HG03457 (cell line): ENCODE measurements around the gene PHYHD1.

Source experiments
- ATAC-seq: cut with Tn5 transposase; IDR thresholded peaks from one replicate; pipeline ENCODE4 v1.9.1; 2021; ENCODE audit warnings: moderate number of reproducible peaks; ENCODE audit not compliant: unreplicated experiment

PHYHD1 gene

DNA sequence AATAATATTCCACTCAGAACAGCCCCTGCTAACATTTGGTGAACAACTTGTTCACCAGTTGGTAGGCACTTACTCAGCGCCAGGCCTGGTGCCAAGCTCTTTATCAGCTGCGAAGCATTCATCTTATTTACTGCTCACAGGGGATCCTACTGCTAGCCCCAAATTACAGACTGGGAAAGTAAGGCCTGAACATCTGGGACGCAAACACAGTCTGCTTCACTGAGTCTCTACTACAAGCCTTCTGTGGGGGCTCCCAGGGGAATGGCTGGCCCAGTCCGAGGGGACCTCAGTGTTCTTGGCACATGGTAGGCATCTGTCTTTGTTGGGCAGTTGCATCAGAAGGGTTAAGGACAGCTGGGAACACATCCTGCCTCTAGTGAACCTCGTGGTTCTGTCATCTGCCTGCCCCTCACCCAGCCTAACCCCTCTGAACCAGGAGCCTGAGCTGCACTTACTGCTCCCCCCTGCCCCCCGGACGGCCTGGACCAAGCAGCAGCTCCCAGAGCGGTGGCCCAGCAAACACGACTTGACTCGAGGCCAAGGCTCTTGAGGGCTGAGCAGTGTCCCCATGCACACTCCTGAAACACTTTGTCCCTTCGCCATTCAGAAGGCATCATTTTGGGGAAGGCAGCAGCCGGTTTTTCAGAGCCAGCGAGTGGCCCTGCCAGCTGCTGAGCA, at the start of gene PHYHD1:
Gene PHYHD1 (plus strand): TSS at position 602 of the 678 bp plus-strand sequence. CDS start 1,342 bp downstream, outside the sequence.
- ATAC-seq: no peak

DNA sequence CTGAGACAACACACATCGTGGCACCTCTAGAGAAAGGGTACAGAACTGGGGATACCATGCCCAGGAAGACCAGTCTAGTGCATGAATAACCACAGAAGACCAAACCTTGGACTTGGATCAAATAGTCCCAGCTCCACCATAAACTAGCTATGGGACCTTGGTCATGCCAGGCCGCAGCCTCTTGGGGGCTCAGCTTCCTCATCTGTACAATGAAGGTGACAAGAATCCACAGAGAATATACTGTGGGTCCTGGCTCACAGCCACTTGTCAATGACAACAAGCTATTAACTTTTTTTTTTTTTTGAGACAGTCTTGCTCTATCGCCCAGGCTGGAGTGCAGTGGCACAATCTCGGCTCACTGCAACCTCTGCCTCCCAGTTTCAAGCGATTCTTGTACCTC, 42.9 kb upstream of the PHYHD1 start:
- ATAC-seq: no peak

DNA sequence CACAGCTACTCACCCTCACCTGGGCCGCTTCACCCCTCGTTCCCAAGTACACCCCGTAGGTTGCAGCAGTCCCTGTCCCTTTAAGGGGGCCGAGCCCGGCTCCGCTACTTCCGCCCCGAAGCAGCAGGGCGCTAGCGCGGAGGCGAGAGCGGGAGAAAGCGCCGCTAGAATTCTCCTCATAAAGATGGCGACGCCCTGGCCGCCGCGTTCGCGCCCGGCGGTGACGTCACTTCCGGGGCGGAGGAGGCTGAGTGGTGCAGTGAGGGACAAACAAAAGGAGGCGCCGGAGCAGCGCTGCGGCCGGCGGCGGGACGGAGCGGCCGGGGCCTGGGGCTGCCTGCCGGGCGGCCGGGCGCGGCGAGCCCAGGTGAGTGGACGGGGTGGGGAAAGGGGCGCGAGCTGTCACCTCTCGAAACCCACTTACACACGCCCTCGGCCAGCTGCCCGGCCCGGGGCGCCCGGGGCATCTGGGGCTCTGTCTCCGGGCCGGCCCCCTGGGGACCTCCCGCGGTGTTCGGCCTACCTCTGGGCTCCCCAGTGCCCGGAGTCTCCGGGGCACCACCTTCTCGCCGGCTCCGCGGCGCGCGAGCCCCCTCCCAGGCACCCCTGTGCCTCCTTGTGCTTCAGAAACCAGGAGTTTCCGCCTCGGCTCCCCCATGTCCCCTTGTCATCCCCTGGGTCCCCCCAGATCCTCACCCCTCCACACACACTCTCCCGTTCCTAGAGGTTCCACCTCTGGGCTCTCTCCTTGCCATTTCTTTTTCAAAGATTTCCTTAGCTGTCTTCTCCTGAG, 38.7 kb upstream of the PHYHD1 start, which contains the start of the genes KYAT1 and LRRC8A:
Gene KYAT1 (minus strand): TSS at position 67 of the 793 bp plus-strand sequence. CDS start 36,545 bp downstream, outside the sequence.
Gene LRRC8A (plus strand): TSS at position 250 of the 793 bp plus-strand sequence. CDS start 25,032 bp downstream, outside the sequence.
- ATAC-seq: peak; percentile 76

DNA sequence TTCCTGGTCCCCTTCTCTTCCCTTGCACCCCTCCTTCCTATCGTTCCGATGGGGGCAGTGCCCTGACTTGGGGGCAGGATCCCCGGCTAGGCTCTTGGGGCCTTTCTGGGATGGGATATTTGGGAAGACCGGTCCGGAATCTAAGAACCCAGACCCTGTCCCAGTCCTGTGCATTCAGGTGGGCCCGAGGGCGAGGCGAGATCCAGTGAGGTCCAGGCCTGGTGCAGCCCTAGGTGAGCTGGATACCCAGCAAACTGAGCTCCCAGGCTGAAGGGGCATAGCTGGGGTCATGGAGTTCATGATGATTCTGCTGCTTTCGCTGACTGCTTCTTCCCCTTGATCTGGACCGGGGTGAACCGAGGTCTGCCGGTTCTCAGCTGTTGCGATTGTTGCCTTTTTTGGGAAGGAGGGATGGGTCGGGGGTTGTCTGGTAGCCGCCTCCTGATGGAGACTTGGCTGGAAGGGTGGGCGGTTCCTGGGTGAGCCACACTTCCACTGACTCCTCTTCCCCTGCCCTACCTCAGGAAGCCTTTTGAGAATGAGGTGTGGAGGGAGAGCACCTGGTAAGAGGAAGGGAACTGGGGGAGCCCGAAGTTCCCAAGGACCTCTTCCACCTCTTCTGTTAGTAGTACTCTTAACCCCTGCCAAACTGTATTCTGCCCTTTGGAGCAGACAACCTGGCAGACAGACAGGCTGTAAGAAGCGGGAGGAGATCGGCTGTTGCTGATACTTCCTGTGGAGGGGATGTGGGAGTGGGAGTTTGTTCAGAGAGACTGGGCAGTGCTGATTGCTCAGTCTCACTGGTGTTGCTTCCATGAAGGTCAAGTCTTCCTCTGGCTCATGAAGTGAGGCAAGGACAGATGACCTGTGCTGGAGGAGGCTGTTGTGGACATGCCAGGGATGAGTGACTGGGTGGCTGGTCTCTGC, 37.8 kb upstream of the PHYHD1 start:
- no peak for ATAC-seq

DNA sequence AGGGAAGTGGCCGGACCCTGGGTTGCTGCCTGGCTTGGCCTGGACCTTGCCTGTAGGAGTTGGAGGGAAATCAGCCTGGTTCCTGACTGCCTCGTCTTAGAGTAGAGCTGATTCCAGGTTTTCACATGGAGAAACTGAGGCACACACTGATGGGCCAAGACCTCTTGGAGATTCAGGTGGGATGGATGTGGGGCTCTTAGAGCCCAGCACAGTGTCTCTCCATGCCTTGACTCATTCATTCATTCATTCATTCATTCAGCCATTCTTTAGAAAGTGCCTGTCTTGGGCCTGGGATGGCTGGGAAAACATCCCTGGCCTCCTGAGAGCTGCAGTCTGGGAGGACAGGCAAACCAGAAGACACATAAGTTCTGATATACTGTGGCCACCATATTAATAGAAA, 36.6 kb upstream of the PHYHD1 start:
- no peak for ATAC-seq

DNA sequence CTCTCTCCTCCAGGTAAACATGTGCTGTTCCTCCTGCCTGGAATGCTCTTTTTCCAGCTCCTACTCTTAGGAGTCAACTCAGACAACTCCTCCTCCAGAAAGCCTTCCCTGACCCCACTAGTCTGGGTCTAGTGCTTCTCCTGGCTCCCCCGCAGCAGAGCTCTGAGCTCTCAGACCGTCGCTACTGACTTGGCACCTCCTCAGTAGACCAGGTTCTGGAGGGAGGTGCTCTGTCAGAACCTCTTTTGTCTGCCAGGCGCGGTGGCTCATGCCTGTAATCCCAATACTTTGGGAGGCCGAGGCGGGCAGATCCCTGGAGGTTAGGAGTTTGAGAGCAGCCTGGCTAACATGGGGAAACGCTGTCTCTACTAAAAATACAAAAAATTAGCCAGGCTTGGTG, 35.4 kb upstream of the PHYHD1 start:
- ATAC-seq: no peak

DNA sequence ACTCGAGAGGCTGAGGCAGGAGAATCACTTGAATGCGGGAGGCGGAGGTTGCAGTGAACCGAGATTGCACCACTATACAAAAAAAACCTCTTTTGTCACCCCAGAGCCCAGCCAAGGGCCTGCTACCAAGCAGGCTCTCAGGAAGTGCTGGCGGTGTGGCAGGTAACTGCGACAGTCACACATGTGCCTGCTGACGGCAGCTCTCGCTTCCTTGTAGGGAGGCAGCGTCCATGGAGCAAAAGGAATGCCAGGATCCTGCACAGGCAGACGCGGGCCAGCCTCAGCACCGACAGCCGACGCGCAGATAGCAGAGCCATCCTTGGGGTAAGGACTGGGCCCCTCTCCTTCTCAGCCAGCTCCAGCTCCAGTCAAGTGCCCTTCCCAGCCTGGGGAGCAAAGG, 35.0 kb upstream of the PHYHD1 start:
- ATAC-seq: no peak

DNA sequence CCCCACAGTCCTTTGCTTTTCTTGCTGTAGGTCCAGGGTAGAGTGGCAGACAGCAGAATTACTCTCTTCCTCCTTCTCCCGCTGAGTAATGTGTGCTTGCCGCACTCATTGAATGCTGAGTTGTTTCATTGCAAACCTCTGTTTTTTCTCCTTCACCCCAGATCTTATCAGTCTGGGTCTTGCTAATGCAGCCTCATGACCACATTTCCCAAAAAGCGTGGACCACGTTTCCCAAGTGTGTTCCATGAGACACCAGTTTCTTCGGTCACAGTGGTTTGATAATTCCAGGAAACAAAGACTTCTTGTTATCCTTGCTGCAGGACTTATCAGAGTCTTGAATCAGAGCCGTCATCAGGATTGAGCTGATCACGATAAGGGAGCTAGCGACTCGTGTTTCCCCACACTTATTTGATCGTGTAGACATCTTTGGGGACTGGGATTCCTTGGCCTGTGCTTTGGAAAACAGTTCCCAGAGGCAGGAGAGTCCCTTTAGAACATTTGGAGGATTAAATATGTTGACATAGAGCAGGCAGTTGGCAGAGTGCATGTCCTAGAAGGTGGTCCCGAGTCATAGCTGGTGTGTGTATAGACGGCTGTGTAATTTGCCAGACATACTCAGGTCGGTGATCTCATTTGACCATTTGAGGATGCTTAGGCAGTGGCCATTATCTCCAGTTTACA, 34.4 kb upstream of the PHYHD1 start:
- no peak for ATAC-seq

DNA sequence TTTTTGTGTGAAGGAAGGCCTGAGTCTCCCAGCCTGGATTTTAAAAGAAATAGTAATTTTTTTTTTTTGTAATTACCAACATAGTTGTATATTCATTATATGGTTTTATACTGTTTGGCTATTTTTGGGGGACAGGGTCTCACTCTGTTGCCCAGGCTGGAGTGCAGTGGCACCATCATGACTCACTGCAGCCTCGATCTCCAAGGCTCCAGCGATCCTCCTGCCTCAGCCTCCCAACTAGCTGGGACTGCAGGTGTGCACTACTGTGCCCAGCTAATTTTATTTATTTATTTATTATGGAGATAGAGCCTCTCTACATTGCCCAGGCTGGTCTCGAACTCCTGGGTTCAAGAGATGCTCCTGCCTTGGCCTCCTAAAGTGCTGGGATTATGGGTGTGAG, 33.7 kb upstream of the PHYHD1 start:
- ATAC-seq: no peak

DNA sequence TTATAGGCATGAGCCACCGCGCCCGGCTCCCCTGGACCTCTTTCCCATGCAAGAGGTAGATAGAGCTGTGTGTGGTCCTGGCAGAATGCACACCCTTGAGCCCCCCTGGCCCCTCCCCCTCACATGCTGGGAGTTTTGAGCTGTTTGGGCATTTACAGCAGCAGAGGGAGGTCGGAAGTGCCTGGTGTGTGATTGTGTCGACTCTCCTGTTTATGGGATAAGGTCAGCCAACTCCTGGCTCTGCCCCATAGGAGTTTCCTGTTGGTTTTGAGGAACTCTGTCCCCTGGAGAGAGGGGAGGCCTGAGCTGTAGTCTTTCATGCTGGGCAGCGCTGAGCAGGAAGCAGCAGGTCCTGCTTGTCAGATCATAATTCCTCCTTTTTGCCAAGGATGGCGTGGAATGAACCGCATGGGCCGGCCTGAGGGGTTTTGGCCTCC, 32.9 kb upstream of the PHYHD1 start:
- ATAC-seq: no peak

DNA sequence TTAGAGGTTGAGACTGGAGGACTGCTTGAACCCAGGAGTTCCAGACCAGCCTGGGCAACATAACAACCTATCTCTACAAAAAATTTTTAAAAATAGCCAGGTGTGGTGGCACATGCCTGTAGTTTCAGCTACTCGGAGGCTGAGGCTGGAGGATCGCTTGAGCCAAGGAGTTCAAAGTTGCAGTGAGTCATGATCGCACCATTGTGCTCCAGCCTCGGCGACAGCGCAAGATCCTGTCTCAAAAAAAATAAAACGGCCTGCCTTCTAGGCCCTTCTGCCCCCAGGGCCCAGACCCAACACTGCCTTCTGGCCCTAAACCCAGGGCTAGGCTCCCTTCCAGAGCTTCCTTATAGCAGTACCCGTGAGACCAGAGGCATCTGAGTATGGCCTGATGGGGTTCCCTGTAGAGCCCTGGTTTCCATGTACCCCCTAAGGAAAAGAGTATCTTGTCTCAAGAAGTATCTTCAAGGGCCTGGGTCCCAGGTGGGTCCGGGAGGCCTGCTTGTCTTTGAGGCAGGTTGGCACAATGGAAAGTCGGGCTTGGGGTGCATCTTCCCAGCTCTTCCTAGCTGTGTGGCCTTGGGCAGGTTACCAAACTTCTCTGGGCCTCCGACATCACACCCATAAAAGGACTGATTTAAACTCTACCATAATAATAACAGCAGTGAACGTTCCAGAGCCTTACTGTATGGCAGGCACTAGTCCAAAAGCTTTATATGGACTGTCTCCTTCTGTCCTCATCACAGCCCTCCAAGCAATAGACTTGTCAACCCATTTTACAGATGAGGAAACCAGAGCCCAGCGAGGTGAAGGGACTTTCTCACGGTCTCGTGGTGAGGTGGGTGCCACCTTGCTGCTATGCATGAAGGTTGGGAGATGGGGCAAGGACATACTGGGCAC, 29.2 kb upstream of the PHYHD1 start:
- no peak for ATAC-seq

DNA sequence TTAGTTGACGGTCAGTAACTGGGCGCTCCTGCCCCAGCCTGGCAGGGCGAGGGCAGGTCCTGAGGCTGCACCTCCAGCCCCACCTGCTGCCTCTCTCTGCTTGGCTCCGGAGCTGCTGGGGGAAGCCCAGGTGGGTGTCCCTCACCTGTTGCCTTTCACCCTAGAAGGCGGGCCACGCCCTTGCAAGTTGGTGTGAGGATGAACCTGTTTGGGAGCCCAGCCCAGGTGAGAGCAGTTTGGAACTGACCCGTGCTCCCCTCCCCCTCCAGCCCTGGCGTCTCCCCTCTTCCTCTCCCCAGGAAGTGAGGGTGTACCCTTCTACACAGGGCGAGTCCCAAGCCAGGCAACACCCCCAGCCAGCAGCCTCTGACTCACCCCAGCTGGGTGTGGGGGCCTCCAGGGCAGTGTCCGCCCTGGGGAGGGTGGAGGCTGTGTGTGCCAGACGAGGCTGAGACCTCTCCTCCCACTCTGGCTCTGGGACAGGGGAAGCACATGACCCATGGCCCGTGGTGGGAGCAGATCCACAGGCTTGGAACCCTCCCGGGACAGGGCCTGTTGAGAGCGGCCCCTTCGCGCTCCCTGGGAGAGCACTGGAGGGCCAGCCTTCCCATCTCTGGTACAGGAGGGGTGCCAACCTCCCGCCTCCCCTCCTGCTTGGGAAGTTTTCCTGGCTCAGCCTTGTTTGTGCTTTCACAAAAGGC, 28.4 kb upstream of the PHYHD1 start:
- ATAC-seq: no peak

DNA sequence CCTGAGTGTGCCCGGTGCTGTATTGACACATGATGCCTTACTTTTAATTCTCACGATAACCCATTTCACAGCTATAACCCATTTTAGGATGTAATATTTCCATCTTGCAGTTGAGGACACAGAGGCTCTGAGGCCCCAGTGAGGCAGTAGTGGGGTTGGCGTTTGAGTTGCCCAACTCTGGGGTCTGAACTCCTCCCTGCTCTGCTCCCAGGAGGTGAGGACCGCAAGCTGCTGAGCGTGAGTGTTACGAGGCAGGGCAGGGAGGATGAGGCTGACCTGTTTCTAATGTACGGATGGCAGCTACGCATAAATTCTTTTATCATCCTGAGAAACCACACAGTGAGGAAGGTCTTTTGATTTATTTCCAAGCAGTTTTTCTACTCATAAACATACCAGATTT, 27.4 kb upstream of the PHYHD1 start:
- ATAC-seq: no peak

DNA sequence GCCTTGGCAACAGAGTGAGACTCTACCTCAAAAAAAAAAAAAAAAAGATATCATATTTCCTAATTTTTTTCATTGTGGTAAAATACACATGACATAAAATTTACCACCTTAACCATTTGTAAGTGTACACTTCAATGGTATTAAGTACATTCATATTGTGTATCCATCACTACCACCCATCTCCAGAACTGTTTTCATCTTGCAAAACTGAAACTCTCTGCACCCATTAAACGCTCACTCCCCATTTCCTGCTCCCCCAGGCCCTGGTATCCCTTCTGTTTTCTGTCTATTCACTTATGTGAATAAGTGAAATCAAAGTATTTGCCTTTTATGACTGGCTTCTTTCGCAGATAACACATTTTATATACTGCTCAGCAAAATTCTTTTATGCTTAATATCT, 26.0 kb upstream of the PHYHD1 start:
- no peak for ATAC-seq

DNA sequence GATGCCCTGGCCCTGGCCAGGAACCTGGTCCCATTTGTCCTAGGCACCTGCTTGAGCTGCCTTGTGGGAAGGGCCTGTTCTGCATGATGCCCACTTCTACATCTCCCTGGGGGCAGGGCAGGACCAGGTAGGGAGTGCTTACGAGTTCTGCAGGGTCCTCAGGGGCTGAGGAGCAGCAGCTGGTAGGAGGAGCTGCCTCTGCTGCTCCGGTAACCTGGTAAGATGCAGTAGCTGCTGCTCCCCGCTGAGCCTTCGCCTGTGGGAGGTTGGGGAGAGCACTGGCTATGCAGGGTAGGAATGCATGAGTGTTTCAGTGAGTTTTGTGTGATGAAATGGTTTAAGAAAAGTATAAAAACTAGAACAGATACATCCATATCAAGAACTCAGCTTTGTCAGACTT, 25.2 kb upstream of the PHYHD1 start:
- ATAC-seq: no peak

DNA sequence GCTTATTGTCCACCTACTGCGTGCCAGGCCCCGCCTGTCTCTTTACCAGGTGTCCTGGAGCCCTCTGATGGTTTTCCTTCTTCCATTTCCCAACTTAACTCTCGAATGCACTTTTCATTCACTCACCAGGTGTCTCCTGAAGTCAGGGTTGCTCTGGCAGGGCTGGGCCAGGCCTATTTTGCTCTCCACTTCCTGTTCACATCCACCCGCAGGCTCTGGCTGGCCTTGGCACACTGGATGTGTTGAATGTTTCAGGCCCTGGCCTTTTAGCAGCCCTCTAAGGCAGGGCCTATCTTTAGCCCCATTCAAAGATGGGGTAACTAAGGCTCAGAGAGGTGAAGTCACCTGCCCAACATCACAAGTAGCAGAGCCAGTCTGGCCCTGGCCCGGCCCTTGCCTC, 22.4 kb upstream of the PHYHD1 start:
- no peak for ATAC-seq

DNA sequence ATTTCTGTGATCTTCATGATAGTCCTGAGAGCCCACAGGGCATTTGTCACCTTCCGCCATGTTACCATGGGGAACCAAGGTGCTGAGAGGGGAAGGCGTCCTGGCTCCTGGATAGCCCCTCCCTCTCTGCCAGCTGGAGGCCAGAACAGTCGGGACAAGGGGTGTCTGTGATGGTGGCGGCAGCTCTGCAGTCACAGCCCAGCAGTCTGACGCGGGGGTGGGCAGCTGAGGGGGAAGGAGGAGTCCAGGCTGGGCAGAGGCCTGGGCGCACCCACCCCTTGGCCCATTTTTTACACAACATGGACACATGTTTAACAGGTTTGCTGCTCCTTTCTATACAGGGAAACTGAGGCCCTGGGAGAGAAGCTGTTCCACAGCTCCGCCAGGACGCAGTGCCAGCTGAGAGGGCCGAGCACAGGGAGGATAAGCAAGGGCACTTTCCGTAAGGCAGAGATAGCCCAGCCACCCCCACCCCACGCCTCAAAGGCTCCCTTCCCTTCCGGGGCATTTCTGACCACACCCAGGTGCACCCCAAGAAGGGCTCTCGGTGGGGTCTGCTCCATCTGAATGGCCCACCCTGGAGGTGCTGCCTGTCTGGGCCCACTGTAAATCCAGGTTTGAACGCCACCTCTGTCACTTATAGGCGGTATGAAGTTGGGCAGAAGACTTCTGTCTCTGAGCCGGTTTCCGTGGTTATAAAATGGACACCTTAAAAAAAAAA, 21.8 kb upstream of the PHYHD1 start:
- ATAC-seq: no peak
